ENCODE data around the gene ARAP1. TPM values are rescaled to one million over a fixed set of nuclear protein-coding genes. Genes with fewer than 3 reads are reported as not detected.

Gene ARAP1
- polyA plus RNA-seq, 3 donors from 2014 or later = 4.7 to 34.6 (median 16.4) TPM

- Mint-ChIP-seq H3K36me3 (peaks cover 5 to 45% (median 16%) of the 10 kb centered on the region in 3 donors), H3K4me1 (peaks cover 9 to 14% of the 10 kb centered on the region in 2 donors)
Measured at GRCh38 chr11:72704028-72704782, 48.0 kb downstream of the ARAP1 start.

GRCh38 chr11:72703267-72704008 is 48.8 kb downstream of the ARAP1 start:
- DNase-seq = no peak
- Mint-ChIP-seq H3K36me3 (peaks cover 6 to 51% (median 16%) of the 10 kb centered on the region in 3 donors), H3K4me1 (peaks cover 9 to 14% of the 10 kb centered on the region in 2 donors), H3K4me3 (no peak overlapping the region), H3K9me3 (no peaks in the 10 kb centered on the region), H3K27me3 (ENCODE audit: low read depth in 3 of 3) (peaks cover 2 to 16% (median 13%) of the 10 kb centered on the region in 3 donors), H3K27ac (peak overlapping the region in 1 of 6 donors; percentile 30)

More at GRCh38 chr11:72704028-72704782, 48.0 kb downstream of the ARAP1 start:
- Mint-ChIP-seq H3K27ac (peak overlapping the region in 1 of 6 donors; percentile 30), H3K9me3 (no peaks in the 10 kb centered on the region), H3K27me3 (ENCODE audit: low read depth in 3 of 3) (peaks cover 2 to 17% (median 9%) of the 10 kb centered on the region in 3 donors), H3K4me3 (no peak overlapping the region)
- no peak for DNase-seq

GRCh38 chr11:72702577-72703241 is 49.5 kb downstream of the ARAP1 start:
- Mint-ChIP-seq H3K27me3 (ENCODE audit: low read depth in 3 of 3) (peaks cover 2 to 17% (median 13%) of the 10 kb centered on the region in 3 donors), H3K27ac (peak overlapping the region in 1 of 6 donors; percentile 28), H3K4me3 (no peak overlapping the region), H3K36me3 (peaks cover 10 to 45% (median 16%) of the 10 kb centered on the region in 3 donors), H3K9me3 (no peaks in the 10 kb centered on the region), H3K4me1 (peaks cover 7 to 14% of the 10 kb centered on the region in 2 donors)
- no peak for DNase-seq

- peak overlapping the region in 1 of 6 donors; percentile 28 for H3K27ac Mint-ChIP-seq
- no peak overlapping the region for H3K4me3 Mint-ChIP-seq
- peaks cover 2 to 17% (median 10%) of the 10 kb centered on the region in 3 donors for H3K27me3 Mint-ChIP-seq (ENCODE audit: low read depth in 3 of 3)
- H3K9me3 Mint-ChIP-seq = no peaks in the 10 kb centered on the region
- peaks cover 10 to 39% (median 12%) of the 10 kb centered on the region in 3 donors for H3K36me3 Mint-ChIP-seq
- no peak for DNase-seq
- H3K4me1 Mint-ChIP-seq = peaks cover 7 to 14% of the 10 kb centered on the region in 2 donors
Measured at GRCh38 chr11:72702096-72702495, 50.1 kb downstream of the ARAP1 start.

- H3K9me3 Mint-ChIP-seq = no peaks in the 10 kb centered on the region
- peak overlapping the region in 2 of 6 donors; percentile 39 to 66 for H3K27ac Mint-ChIP-seq
Measured at GRCh38 chr11:72701466-72701865, 50.7 kb downstream of the ARAP1 start.

GRCh38 chr11:72700146-72700545 is 52.1 kb downstream of the ARAP1 start:
- no peaks in the 10 kb centered on the region for H3K9me3 Mint-ChIP-seq
- peak overlapping the region in 5 of 6 donors; percentile 34 to 75 (median 49) for H3K27ac Mint-ChIP-seq
- no peak overlapping the region for H3K4me3 Mint-ChIP-seq
- H3K4me1 Mint-ChIP-seq = peaks cover 2 to 10% of the 10 kb centered on the region in 2 donors
- H3K27me3 Mint-ChIP-seq (ENCODE audit: low read depth in 3 of 3) = peaks cover 0 to 12% (median 12%) of the 10 kb centered on the region in 3 donors
- DNase-seq = no peak
- H3K36me3 Mint-ChIP-seq = peaks cover 10 to 40% (median 16%) of the 10 kb centered on the region in 3 donors

More at GRCh38 chr11:72701466-72701865, 50.7 kb downstream of the ARAP1 start:
- Mint-ChIP-seq H3K4me3 (no peak overlapping the region), H3K27me3 (ENCODE audit: low read depth in 3 of 3) (peaks cover 2 to 15% (median 12%) of the 10 kb centered on the region in 3 donors), H3K36me3 (peaks cover 10 to 38% (median 12%) of the 10 kb centered on the region in 3 donors), H3K4me1 (peaks cover 3 to 11% of the 10 kb centered on the region in 2 donors)
- DNase-seq = no peak

GRCh38 chr11:72697814-72698213 is 54.4 kb downstream of the ARAP1 start:
- peaks cover 16 to 49% (median 20%) of the 10 kb centered on the region in 3 donors for H3K36me3 Mint-ChIP-seq
- H3K27me3 Mint-ChIP-seq (ENCODE audit: low read depth in 3 of 3) = peaks cover 0 to 15% (median 11%) of the 10 kb centered on the region in 3 donors
- no peak for DNase-seq
- H3K4me3 Mint-ChIP-seq = no peak overlapping the region
- no peak overlapping the region for H3K27ac Mint-ChIP-seq
- H3K9me3 Mint-ChIP-seq = no peaks in the 10 kb centered on the region
- peaks cover 6 to 17% of the 10 kb centered on the region in 2 donors for H3K4me1 Mint-ChIP-seq

- Mint-ChIP-seq H3K4me1 (peaks cover 4 to 17% of the 10 kb centered on the region in 2 donors), H3K36me3 (peaks cover 16 to 54% (median 23%) of the 10 kb centered on the region in 3 donors), H3K27ac (peak overlapping the region in 1 of 6 donors; percentile 42), H3K9me3 (no peaks in the 10 kb centered on the region), H3K4me3 (no peak overlapping the region), H3K27me3 (ENCODE audit: low read depth in 3 of 3) (peaks cover 0 to 15% (median 12%) of the 10 kb centered on the region in 3 donors)
- DNase-seq = no peak
Measured at GRCh38 chr11:72696866-72697700, 55.1 kb downstream of the ARAP1 start.

- H3K27me3 Mint-ChIP-seq (ENCODE audit: low read depth in 3 of 3) = peaks cover 0 to 15% (median 15%) of the 10 kb centered on the region in 3 donors
- H3K9me3 Mint-ChIP-seq = no peaks in the 10 kb centered on the region
- H3K27ac Mint-ChIP-seq = peak overlapping the region in 4 of 6 donors; percentile 40 to 62 (median 54)
- H3K36me3 Mint-ChIP-seq = peaks cover 16 to 54% (median 21%) of the 10 kb centered on the region in 3 donors
- H3K4me1 Mint-ChIP-seq = peaks cover 9 to 28% of the 10 kb centered on the region in 2 donors
- DNase-seq = no peak
- H3K4me3 Mint-ChIP-seq = no peak overlapping the region
Measured at GRCh38 chr11:72695354-72695753, 56.9 kb downstream of the ARAP1 start.

GRCh38 chr11:72693271-72693968 is 58.8 kb downstream of the ARAP1 start:
- Mint-ChIP-seq H3K9me3 (no peaks in the 10 kb centered on the region), H3K4me3 (no peak overlapping the region), H3K4me1 (peaks cover 15 to 28% of the 10 kb centered on the region in 2 donors), H3K36me3 (peaks cover 14 to 43% (median 15%) of the 10 kb centered on the region in 3 donors), H3K27me3 (ENCODE audit: low read depth in 3 of 3) (peaks cover 0 to 10% (median 9%) of the 10 kb centered on the region in 3 donors), H3K27ac (peak overlapping the region in 1 of 6 donors; percentile 40)
- no peak for DNase-seq

GRCh38 chr11:72692498-72693237 is 59.5 kb downstream of the ARAP1 start:
- peaks cover 15 to 28% of the 10 kb centered on the region in 2 donors for H3K4me1 Mint-ChIP-seq
- no peak for DNase-seq
- H3K36me3 Mint-ChIP-seq = peaks cover 11 to 43% (median 14%) of the 10 kb centered on the region in 3 donors
- H3K27ac Mint-ChIP-seq = peak overlapping the region in 3 of 6 donors; percentile 3 to 53 (median 45)
- H3K27me3 Mint-ChIP-seq (ENCODE audit: low read depth in 3 of 3) = peaks cover 0 to 9% (median 7%) of the 10 kb centered on the region in 3 donors
- no peaks in the 10 kb centered on the region for H3K9me3 Mint-ChIP-seq
- no peak overlapping the region for H3K4me3 Mint-ChIP-seq
